H9 (cell line): ENCODE results near the gene TBL1X. TPM values are rescaled to one million over a fixed set of nuclear protein-coding genes. Genes with fewer than 3 reads are reported as not detected.

Experiments
- DNase-seq: peaks from one replicate; pipeline ENCODE4 v3.0.0-alpha.2; 2017
- H2AFZ ChIP-seq: one replicate; pipeline ENCODE4 v1.6.1; 2013; ENCODE audit warnings: mild to moderate bottlenecking, low read length, control low read depth, moderate library complexity
- H2AK5ac ChIP-seq: 2 replicates; pipeline ENCODE4 v1.6.1; 2013; ENCODE audit warnings: low read length, control low read depth, mixed read lengths; ENCODE audit not compliant: insufficient read length
- H2BK120ac ChIP-seq: one replicate; pipeline ENCODE4 v1.6.1; 2013; ENCODE audit warnings: low read depth, mild to moderate bottlenecking, low read length, control low read depth, inconsistent platforms; ENCODE audit not compliant: poor library complexity, severe bottlenecking
- H2BK12ac ChIP-seq: 2 replicates; pipeline ENCODE4 v1.6.1; 2013; ENCODE audit warnings: low read length, control low read depth, mixed read lengths, low read depth; ENCODE audit not compliant: insufficient read length
- H2BK15ac ChIP-seq: 2 replicates; pipeline ENCODE4 v1.6.1; 2013; ENCODE audit warnings: low read depth, low read length, control low read depth
- H2BK20ac ChIP-seq: one replicate; pipeline ENCODE4 v1.6.1; 2013; ENCODE audit warnings: low read depth, mild to moderate bottlenecking, low read length, control low read depth, inconsistent platforms; ENCODE audit not compliant: poor library complexity, severe bottlenecking
- H2BK5ac ChIP-seq: 2 replicates; pipeline ENCODE4 v1.6.1; 2013; ENCODE audit warnings: low read length, control low read depth, mixed read lengths; ENCODE audit not compliant: insufficient read length
- H3K14ac ChIP-seq: 2 replicates; pipeline ENCODE4 v1.6.1; 2013; ENCODE audit warnings: low read length, control low read depth; ENCODE audit not compliant: insufficient read depth
- H3K18ac ChIP-seq: 2 replicates; pipeline ENCODE4 v1.6.1; 2013; ENCODE audit warnings: low read depth, mild to moderate bottlenecking, mixed read lengths, low read length, control low read depth; ENCODE audit not compliant: insufficient read length
- H3K23ac ChIP-seq: 2 replicates; pipeline ENCODE4 v1.6.1; 2013; ENCODE audit warnings: low read length, control low read depth, mixed read lengths, low read depth; ENCODE audit not compliant: insufficient read length
- H3K23me2 ChIP-seq: 2 replicates; pipeline ENCODE4 v1.6.1; 2013; ENCODE audit warnings: low read depth, mild to moderate bottlenecking, mixed read lengths, low read length, control low read depth; ENCODE audit not compliant: insufficient read length, poor library complexity, severe bottlenecking
- H3K27ac ChIP-seq: 2 replicates; pipeline ENCODE4 v1.5.1; 2013; ENCODE audit warnings: low read length, control low read depth, mixed read lengths, low read depth; ENCODE audit not compliant: insufficient read length
- H3K27me3 ChIP-seq: 2 replicates; pipeline ENCODE4 v1.6.1; 2013; ENCODE audit warnings: low read length, control low read depth, inconsistent platforms; ENCODE audit not compliant: insufficient read depth
- H3K4ac ChIP-seq: 2 replicates; pipeline ENCODE4 v1.6.1; 2013; ENCODE audit warnings: low read depth, mild to moderate bottlenecking, control low read depth, inconsistent platforms, low read length, moderate library complexity
- H3K4me1 ChIP-seq: 2 replicates; pipeline ENCODE4 v1.6.1; 2013; ENCODE audit warnings: low read length, control low read depth, inconsistent platforms; ENCODE audit not compliant: insufficient read depth
- H3K4me2 ChIP-seq: 2 replicates; pipeline ENCODE4 v1.6.1; 2013; ENCODE audit warnings: low read length, control low read depth, mixed read lengths; ENCODE audit not compliant: insufficient read length, insufficient read depth
- H3K56ac ChIP-seq: 2 replicates; pipeline ENCODE4 v1.6.1; 2013; ENCODE audit warnings: low read depth, mild to moderate bottlenecking, mixed read lengths, low read length, control low read depth; ENCODE audit not compliant: insufficient read length
- H3K79me1 ChIP-seq: 2 replicates; pipeline ENCODE4 v1.6.1; 2013; ENCODE audit warnings: low read depth, mild to moderate bottlenecking, moderate library complexity, low read length, control low read depth, inconsistent platforms; ENCODE audit not compliant: insufficient read depth, poor library complexity, severe bottlenecking
- H3K79me2 ChIP-seq: 2 replicates; pipeline ENCODE4 v1.6.1; 2013; ENCODE audit warnings: low read length, control low read depth, inconsistent platforms; ENCODE audit not compliant: insufficient read depth
- H3K9ac ChIP-seq: 2 replicates; pipeline ENCODE4 v1.6.1; 2013; ENCODE audit warnings: low read length, control low read depth, mixed read lengths; ENCODE audit not compliant: insufficient read length; ENCODE audit errors: extremely low read depth
- H3K9me3 ChIP-seq: one replicate; pipeline ENCODE4 v1.6.1; 2013; ENCODE audit warnings: low read depth, low read length, inconsistent platforms; ENCODE audit not compliant: control insufficient read depth
- H3T11ph ChIP-seq: one replicate; pipeline ENCODE4 v1.6.1; 2013; ENCODE audit warnings: mild to moderate bottlenecking, low read length, control low read depth, inconsistent platforms
- H4K20me1 ChIP-seq: one replicate; pipeline ENCODE4 v1.6.1; 2013; ENCODE audit not compliant: control insufficient read depth, insufficient read length, insufficient read depth
- H4K5ac ChIP-seq: 2 replicates; pipeline ENCODE4 v1.6.1; 2013; ENCODE audit warnings: low read depth, mild to moderate bottlenecking, mixed read lengths, low read length, control low read depth; ENCODE audit not compliant: insufficient read length
- H4K8ac ChIP-seq: replicated peaks from 2 replicates; pipeline ENCODE4 v1.6.1; 2013; ENCODE audit warnings: low read length, control low read depth, mixed read lengths, low read depth; ENCODE audit not compliant: insufficient read length
- H4K91ac ChIP-seq: 2 replicates; pipeline ENCODE4 v1.6.1; 2013; ENCODE audit warnings: low read depth, mild to moderate bottlenecking, moderate library complexity, mixed read lengths, low read length, control low read depth; ENCODE audit not compliant: insufficient read length
- H3K27ac Mint-ChIP-seq, 3 experiments: 2 replicates in 2 of 3; 3 replicates in 1 of 3; pipeline ENCODE4 v1.8.0; 2020 to 2021; ENCODE audit warnings: mixed read lengths in 3 of 3, mild to moderate bottlenecking in 1 of 3, moderate library complexity in 1 of 3
- H3K27me3 Mint-ChIP-seq: 2 replicates; pipeline ENCODE4 v1.8.0; 2021; ENCODE audit warnings: low read depth, mild to moderate bottlenecking, moderate library complexity, mixed read lengths
- H3K36me3 Mint-ChIP-seq, 3 experiments: 2 replicates in 2 of 3; 3 replicates in 1 of 3; pipeline ENCODE4 v1.8.0; 2020 to 2021; ENCODE audit warnings: low read depth in 3 of 3, mixed read lengths in 3 of 3; ENCODE audit not compliant: insufficient read depth in 1 of 3
- H3K4me1 Mint-ChIP-seq, 2 experiments: 2 replicates each; pipeline ENCODE4 v1.8.0; 2020; ENCODE audit warnings: mixed read lengths in 2 of 2
- H3K4me3 Mint-ChIP-seq, 2 experiments: 2 replicates in 1 of 2; 3 replicates in 1 of 2; pipeline ENCODE4 v1.8.0; 2020 to 2021; ENCODE audit warnings: mild to moderate bottlenecking in 2 of 2, mixed read lengths in 2 of 2, moderate library complexity in 1 of 2
- H3K9me3 Mint-ChIP-seq, 2 experiments: 2 replicates in 1 of 2; 3 replicates in 1 of 2; pipeline ENCODE4 v1.8.0; 2020; ENCODE audit warnings: mild to moderate bottlenecking in 2 of 2, mixed read lengths in 2 of 2, moderate library complexity in 1 of 2
- WGBS: extraction: QIAGEN DNeasy Blood & Tissue Kit; methylation state at CpG from one replicate; pipeline ENCODE4 v1.1.7; 2013; ENCODE audit warnings: missing lambda C conversion rate, low lambda C conversion rate, mixed read lengths; ENCODE audit not compliant: insufficient read length; ENCODE audit errors: extremely low coverage; 5-methylcytosine and 5-hydroxymethylcytosine counted together
- total RNA-seq: library from RNA; stranded (reverse); gene quantifications from 2 replicates; pipeline ENCODE4 v1.2.1, GENCODE V29; 2021
- TF ChIP-seq, protein P1 (sequence below): fragments of 200-600 bp; sonication (generic); conservative IDR thresholded peaks from 3 replicates; pipeline ENCODE4 v1.8.0; 2021; ENCODE audit warnings: antibody characterized with exemption, mild to moderate bottlenecking

Gene TBL1X
- total RNA-seq, 1 experiment from 2014 or later: 24.1 TPM

DNA sequence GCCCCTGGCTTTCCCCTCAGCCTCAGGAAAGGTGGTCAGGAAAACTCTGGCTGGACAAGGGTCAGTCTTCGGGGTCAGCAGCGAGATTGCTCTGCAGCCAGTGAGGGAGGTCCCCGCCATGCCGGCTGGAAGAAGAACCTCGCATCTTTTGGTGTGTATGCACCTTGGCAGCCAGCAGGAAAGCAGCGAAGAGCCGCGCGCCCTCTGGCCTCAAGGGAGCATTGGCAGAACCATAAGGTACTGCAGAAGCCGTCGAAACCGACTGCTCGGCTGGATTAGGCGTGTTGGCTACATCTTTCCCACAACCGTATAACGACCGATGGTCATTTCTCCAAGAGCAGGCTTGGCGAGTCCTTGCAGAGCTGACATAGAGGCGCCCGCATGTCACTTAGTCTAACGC, 252.5 kb downstream of the TBL1X start:
- Histone ChIP-seq H3K14ac (no peak overlapping the region), H3K18ac (no peak overlapping the region), H2BK12ac (no peak overlapping the region), H3K9me3 (peaks cover 11% of the 10 kb centered on the region), H3K79me1 (no peaks in the 10 kb centered on the region), H2BK20ac (no peak overlapping the region), H4K20me1 (no peaks in the 10 kb centered on the region), H3T11ph (no peak overlapping the region), H3K27me3 (no peaks in the 10 kb centered on the region), H2AK5ac (no peak overlapping the region), H4K5ac (no peak overlapping the region), H3K79me2 (no peaks in the 10 kb centered on the region), H3K56ac (no peak overlapping the region), H4K91ac (no peak overlapping the region), H3K23ac (no peak overlapping the region), H2AFZ (no peak overlapping the region), H3K9ac (no peak overlapping the region), H3K4me2 (no peak overlapping the region), H4K8ac (no peak overlapping the region), H3K27ac (no peak overlapping the region), H3K4me1 (no peaks in the 10 kb centered on the region), H2BK5ac (no peak overlapping the region), H3K4ac (no peak overlapping the region), H3K23me2 (no peaks in the 10 kb centered on the region), H2BK120ac (no peak overlapping the region), H2BK15ac (no peak overlapping the region)
- TF ChIP-seq, protein P1, sequence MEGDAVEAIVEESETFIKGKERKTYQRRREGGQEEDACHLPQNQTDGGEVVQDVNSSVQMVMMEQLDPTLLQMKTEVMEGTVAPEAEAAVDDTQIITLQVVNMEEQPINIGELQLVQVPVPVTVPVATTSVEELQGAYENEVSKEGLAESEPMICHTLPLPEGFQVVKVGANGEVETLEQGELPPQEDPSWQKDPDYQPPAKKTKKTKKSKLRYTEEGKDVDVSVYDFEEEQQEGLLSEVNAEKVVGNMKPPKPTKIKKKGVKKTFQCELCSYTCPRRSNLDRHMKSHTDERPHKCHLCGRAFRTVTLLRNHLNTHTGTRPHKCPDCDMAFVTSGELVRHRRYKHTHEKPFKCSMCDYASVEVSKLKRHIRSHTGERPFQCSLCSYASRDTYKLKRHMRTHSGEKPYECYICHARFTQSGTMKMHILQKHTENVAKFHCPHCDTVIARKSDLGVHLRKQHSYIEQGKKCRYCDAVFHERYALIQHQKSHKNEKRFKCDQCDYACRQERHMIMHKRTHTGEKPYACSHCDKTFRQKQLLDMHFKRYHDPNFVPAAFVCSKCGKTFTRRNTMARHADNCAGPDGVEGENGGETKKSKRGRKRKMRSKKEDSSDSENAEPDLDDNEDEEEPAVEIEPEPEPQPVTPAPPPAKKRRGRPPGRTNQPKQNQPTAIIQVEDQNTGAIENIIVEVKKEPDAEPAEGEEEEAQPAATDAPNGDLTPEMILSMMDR: no peak
- Mint-ChIP-seq H3K27me3 (peaks cover 4% of the 10 kb centered on the region), H3K27ac (no peak overlapping the region), H3K36me3 (peaks cover 82 to 94% (median 87%) of the 10 kb centered on the region in 3 experiments), H3K9me3 (peaks cover 58 to 83% of the 10 kb centered on the region in 2 experiments), H3K4me1 (no peaks in the 10 kb centered on the region), H3K4me3 (no peak overlapping the region)
- WGBS: no CpG with 5 or more reads among the region's 21 CpGs
- no peak for DNase-seq
